ENCODE data around the gene TM4SF20.
"Not testable (repeated sequence)": the region's sequence is repeated elsewhere in the genome, so short reads cannot be mapped to it uniquely, and the experiment has no call there.

The TM4SF20 gene

DNA sequence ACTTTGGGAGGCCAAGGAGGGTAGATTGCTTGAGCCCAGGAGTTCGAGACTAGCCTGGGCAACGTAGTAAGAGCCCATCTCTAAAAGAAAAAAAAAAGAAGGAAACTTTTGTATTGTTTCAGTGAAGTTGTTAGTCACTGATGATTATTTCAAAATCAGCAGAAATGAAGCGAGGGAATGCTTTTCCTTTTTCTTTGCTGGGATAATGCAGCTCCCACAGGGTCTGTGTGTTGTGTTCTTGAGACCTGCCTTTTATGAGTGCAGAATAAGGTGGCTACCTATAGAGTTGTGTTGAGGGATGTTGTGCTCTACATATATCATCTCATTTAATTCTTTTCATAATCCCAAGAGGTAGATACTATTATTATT, 11.7 kb downstream of the TM4SF20 start:
- no peak for DNase-seq (ENCODE audit: low read depth)

DNA sequence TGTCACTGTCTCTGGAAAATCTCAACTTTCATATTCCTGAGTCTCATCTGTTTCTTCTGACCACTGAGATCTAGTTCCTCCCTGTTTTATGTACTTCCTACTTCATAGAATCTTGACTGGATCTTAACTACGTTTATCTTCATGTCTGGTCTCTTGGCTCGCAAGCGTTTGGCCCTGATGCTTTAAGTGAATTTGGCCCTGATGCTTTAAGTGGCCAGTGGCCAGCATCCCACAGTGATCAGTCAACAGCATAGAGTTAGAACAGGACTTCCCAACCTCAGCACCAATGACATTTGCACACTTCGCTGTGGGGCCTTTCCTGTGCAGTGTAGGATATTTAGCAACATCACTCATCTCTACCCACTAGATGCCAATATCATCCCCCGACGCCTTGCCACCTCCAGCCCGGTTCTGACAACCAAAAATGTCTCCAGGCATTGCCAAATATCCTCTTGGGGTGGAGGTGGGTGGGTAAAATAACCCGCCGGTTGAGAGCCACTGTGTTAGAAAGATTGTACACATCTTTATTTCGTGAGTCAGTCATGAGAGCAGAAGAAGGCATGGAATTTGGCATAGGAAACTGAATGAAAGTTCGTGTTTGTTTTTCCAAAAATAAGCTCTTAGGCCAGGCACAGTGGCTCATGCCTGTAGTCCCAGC, 12.2 kb downstream of the TM4SF20 start:
- DNase-seq (ENCODE audit: low read depth), result peak; percentile 84

DNA sequence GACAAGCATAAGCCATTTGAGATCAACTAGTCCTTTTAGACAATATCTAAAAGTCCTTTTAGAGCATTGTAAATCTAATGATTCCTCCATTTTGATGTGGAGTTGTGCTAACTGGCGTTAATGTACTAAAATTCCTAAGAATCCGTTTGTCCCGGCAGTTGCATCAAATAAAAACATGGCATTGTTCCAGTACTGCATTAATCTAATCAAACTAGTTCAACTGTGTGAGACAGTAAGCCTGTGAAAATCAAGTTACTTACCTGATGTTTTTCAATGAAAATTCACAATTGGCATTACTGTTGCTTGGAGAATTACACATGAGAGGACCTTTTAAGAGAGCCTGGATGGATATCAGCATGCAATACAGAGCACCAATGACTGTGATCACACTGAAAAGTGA, 13.3 kb downstream of the TM4SF20 start:
- no peak for DNase-seq (ENCODE audit: low read depth)

DNA sequence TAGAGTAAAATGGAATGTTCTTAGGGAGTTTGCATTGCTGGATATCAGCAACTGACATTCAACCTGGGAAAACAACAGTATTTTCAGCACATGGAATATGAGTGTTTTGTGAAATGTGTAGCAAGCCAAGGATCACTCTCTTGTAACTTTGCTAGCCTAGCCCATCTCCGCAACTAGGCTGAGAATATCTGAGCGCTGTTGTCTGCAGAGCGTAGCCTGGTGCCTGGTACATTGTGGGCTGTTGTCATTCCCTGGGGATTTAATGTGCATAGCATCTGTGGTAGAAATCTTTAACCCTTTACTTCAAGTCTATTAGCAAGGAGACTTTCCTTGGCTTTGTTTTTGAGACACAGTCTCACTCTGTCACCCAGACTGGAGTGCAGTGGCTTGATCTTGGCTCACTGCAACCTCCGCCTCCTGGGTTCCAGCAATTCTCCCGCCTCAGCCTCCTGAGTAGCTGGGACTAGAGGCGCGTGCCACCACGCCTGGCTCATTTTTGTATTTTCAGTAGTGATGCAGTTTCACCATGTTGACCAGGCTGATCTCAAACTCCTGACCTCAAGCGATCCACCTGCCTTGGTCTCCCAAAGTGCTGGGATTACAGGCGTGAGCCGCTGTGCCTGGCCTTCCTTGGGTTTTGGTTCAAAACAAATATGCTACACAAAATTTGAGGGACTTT, 14.4 kb downstream of the TM4SF20 start:
- DNase-seq (ENCODE audit: low read depth), result not testable (repeated sequence)

DNA sequence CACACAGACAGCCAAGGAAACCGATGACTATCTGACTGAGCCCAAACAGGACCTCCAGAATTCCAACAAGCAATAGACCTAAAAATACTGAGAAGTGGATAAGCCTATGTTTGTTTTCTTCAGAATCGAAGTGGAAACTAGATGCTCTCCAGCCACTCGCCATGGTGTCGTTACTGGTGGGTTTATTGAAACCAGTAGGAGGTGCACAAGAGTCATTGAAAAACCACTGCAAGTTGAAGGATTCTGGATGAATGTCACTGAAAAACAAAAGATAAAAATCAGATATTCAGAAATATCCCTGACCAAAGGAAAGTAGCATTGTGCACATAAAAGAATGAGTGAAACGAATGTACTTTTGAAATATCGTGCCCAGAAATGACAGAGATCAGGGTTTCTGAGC, 15.3 kb downstream of the TM4SF20 start:
- DNase-seq (ENCODE audit: low read depth), result no peak

DNA sequence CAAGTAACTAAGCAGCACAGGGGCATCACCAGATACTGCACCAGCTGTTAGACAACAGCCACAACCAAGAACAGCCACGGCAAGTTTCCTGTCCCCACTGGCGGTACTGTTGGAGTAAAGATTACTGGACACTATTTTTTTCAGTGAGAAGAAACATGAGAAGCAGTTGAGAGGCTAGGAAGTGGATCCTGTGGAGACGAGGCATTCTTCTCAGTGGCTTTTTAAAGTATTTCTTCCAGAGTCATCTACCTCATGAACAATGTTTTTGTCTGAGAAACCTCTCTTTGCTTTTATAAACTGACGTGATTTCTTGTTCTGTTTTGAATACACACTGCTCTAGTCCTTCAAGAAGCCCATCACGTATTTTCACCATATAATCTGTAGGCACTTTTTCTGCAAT, 18.8 kb downstream of the TM4SF20 start:
- DNase-seq (ENCODE audit: low read depth), result no peak

DNA sequence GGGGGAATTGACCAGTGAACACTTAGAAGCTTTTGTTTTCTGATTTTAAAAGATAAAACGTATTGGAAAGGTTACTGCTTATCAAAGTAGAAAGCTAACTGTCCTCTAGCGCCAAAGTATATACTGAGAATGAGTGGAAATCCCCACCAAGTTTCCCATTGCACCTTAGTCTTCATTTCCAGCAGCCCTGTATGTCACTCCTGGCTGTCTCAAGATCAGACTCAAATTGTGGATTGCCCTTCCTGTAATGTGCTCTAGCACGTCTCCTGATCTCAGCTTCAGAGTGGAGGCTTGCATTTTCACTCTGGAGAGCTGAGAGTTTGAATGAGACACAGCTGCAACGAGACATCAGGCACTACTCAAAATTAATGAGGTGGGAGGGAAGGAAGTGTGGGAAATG, 27.5 kb downstream of the TM4SF20 start:
- DNase-seq (ENCODE audit: low read depth), result no peak

DNA sequence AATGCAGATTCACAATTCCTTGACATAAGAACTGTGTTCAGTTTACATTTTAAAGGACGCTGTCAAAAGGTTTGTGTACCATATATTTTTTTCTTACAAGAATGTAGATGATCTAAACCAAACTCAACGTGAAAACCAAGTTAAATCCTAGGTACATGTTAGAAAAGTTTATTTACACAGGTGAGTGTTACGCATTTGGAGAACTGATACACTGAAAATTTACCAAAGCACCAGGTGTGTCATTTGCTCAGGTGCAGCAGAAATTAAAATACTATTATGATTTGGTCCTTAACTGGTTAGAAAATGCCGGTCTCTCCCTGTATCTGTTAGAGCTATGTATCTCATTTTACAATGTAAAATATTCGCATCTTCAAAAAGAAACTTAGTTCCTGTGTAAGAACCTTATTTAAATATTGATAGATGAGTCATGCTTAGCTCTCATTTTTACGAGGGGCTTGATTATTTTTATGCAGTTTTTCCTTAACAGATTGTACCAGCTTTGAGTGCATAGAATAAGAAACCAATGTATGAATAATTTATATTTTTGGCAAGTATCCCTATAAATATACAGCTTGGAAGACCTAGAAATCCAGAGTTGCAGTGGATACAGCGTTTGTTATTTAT, 29.0 kb downstream of the TM4SF20 start:
- DNase-seq (ENCODE audit: low read depth), result no peak

DNA sequence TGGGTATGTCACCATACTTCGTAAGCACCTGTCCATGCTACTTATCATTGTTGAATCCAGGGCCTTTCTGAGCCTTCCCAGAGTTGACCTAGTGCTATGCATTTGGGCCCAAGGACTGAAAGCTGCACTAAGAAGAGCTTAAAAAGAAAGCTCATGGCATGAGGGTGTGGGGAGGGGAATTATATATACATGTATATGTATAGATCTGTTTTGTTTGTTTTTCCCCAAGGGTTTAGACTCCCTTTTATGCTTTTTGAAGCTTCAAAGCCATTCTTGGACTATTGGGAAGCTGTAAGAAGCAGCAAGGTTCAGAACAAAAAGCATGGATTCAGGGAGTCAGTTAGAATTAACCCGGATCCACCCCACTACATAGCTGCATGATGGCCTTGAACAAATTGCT, 30.8 kb downstream of the TM4SF20 start:
- no peak for DNase-seq (ENCODE audit: low read depth)

DNA sequence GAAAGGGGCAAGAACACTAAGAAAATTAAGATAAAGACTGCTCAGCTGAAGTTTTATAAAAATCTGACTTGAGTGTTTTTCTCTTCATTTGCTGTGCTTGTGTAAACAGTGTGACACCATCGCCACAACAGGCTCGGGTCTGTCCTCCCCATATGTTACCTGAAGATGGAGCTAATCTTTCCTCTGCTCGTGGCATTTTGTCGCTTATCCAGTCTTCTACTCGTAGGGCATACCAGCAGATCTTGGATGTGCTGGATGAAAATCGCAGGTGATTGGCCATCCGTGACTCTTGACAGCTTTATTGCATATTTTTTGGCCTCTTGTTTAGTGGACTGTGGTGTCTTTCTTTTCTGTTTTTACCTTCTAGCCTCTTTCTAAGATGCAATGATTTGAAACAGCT, 32.0 kb downstream of the TM4SF20 start:
- no peak for DNase-seq (ENCODE audit: low read depth)

DNA sequence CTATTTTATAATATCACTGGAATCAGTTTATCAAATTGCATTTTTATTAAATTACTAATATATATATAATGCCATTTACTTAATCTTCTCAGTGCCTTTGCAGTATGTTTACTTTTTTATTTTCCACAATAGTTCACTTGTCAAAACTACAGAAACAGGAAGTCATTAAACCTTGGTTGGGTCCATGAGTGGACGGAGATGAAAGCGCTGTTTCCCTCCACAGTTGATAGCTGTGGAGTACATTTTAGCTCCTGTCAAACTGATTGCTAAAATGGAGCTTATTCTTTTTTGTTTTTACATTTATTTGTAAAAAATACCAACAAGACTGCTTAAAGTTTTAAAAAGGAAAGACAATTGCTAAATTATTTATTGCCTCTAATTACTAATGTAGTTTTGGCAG, 34.9 kb downstream of the TM4SF20 start:
- DNase-seq (ENCODE audit: low read depth), result no peak

DNA sequence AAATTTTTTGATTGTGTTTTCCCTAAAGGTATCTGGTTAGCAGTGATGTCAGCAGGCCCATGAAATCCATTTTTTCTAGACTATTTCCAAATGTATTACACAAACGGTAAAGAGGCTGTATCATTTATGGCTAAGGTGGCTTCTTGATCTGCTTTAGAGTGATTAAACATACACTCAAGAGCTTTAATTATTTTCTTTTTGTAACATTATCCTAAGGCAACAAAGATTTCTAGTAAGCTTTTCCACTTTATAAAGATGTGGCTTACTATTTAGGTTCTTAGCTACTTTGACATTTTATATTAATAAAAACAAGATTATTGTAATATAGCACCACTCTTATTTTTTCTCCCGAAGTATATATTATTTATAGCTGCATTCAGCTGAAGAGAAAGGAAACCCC, 37.6 kb downstream of the TM4SF20 start:
- DNase-seq (ENCODE audit: low read depth), result no peak

DNA sequence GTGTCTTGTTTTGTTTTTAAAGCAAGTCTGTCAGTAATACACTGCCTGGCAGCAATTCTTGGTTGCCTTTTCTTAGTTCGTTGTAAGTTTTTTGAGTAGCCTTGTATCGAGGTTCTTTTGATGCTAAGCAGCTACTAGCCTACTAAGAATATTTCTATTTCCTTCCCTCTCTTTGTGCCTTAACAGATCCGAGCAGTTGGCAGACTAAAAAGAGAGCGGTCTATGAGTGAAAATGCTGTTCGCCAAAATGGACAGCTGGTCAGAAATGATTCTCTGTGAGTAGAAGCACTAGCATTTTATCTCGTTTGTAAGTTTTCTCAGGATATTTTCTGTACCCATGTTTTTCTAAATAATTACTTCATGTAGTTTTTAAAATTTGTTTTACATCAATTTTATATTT, 39.0 kb downstream of the TM4SF20 start:
- no peak for DNase-seq (ENCODE audit: low read depth)

DNA sequence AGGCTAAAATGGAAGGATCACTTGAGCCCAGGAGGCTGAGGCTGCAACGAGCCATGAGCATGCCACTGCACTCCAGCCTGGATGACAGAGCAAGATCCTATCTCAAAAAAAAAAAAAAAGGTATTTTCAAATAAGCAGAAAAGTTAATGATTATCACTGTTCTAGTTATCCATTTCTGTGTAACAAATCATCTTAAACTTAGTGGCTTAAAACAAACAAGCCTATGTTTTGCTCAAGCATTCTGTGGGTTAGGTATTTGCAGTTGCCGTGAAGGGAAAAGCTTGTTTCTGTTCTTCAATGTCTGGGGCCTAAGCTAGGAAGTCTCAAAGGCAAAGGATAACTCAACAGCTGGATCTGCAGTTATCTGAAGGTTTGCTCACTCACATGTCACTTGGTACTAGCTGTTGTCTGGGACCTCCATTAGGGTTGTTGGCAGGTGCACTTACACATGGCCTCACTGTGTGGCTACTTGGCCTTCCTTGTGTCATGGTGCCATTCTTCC, 40.0 kb downstream of the TM4SF20 start:
- DNase-seq (ENCODE audit: low read depth), result no peak

DNA sequence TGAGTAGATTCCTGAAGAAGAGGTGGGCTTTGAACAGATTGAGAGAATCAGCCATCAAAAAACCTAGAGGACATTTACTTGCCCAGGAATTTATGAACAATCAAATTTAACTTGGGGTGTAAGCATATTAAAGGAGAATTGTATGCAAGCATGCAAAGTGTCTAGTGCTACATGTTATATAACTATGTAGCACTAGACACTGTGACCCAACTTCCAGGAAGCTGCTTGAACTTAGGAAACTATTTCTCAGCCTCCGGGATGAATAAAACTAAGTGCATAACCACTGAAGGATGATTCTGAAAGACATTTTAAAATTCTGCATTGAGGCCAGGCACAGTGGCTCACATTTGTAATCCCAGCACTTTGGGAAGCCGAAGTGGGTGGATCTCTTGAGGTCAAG, 41.7 kb downstream of the TM4SF20 start:
- DNase-seq (ENCODE audit: low read depth), result no peak

DNA sequence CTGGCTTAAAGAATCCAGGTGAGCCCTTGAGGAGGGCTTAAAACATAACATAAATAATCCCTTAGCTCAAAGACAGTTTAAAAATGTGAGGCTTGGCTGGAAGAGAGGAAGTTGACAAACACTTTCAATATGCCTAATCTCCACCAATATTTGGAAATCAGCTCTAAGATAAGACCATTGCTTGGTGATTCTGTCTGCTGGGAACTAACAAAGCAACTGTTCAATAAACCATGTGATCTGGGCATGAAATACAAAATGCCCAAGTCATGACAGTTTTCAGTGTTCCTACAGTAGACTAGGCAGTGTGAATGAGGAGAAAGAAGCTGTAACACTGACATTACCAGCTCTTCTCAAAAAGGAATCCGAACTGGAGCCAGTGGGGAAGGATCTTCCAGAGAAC, 43.4 kb downstream of the TM4SF20 start:
- no peak for DNase-seq (ENCODE audit: low read depth)

DNA sequence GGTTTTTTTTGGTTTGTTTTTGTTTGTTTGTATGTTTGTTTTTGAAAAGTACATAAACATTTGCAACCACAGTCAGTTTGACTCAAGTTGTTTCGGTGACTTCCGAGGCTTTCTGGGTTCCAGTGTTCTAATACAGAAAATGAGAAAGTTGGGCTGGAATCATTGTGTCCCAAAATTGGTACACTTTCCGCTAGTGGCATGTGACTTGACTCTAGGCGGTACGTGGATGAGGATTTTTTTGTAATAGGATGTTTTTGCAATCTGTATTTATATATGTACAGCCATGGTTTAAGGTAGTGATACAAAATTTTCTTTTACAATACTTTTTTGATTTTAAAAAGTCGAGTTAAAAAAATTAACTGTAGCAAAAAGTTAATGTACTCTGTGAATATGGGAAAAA, 52.3 kb downstream of the TM4SF20 start:
- DNase-seq (ENCODE audit: low read depth), result no peak

DNA sequence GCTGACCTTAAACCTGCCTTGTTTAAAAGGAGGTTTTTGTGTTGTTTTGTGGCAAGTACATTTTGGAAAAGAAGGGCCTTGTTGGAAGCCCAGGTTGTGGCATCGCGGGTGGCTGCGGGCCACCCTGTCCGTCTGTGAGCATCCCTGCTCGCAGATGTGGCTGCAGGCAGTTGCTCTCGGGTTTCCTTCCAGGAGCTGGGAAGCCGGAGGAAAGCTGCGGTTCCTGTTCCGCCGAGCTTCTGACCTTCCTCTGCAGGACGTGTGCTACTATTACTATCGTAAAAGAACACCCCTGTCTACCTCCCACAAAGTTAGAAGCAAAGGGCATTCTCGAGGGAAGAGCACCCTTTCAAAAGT, 53.3 kb downstream of the TM4SF20 start:
- no peak for DNase-seq (ENCODE audit: low read depth)

DNA sequence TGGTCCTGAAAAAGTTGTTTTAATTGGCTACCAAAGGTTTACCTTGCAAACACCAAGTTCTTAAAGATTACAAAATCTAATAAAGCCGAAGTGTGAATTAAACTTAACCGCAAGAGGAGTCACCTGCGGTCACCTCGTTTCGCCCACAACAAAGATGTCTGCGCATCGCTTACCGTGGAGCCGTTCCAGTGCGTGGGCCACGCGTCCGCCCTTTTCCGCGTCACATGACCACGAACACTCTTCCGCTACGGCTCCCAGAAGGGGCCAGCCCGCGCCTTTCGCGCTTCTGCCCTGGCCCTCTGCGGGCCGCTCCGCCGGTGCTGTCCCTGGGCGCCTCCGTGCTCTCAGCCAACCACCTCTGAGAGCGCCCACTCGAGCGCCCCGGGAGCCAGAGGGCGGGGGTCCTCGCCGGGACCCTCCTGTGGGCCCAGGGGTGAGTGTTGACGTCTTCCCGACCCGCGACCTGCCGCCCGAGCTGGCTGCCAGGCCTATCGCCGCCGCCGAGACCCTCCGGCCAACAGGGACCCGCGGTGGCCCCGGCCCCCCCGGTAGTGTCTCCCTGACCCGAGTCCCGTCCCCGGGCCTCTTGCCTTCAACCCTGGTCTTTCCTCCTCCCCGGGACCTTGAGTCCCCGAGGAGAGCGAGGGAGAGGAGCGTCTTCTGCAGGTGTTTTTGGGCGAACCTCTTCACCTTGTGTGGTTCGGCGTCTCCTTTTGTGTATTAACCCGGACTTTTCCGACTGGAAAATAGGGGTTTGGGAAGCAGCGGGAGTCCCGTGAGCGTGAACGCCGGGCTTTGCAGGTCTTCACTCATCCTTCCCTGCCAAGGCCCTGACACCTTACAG, 53.9 kb downstream of the TM4SF20 start, which contains the start of gene MFF:
Gene MFF, plus strand, starts transcription at position 257 of the 844 bp plus-strand sequence. CDS start 5,415 bp downstream, outside the sequence.
- peak; percentile 82 for DNase-seq (ENCODE audit: low read depth)

DNA sequence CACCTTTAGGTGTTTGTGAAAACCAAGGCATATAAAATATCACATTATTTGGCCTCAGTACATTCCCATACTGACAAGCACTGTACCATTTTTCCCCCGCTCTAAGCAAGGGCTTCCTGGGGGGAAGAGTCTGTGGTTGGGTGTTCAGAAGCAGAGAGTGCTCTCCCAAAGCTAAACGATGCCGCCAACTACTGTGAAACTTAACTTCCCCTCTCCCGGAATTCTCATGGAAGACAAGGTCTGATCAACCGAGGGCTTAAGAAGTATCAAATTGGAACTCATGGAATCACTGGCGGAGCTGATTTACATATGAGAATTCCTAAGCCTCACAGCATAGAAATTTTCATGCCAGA, 54.5 kb downstream of the TM4SF20 start:
- no peak for DNase-seq (ENCODE audit: low read depth)

DNA sequence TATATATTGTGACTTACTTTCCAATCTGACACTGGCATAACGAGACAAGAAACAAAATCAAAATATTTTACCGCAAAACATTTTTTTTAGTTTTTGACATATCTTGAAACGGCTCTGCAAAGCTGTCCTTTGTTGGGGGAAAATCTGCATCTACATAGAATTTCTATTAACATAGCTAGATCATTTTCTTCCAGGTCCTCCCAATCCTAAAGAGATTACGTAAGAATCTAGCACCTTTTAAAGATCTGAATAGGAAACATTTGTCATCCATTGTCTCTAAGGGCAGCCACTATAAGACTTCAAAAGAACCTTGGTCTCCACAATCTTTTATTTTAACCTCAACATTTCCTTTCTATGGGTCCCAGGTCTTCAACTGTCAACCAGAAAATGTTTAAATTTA, 55.3 kb downstream of the TM4SF20 start:
- DNase-seq (ENCODE audit: low read depth), result no peak

DNA sequence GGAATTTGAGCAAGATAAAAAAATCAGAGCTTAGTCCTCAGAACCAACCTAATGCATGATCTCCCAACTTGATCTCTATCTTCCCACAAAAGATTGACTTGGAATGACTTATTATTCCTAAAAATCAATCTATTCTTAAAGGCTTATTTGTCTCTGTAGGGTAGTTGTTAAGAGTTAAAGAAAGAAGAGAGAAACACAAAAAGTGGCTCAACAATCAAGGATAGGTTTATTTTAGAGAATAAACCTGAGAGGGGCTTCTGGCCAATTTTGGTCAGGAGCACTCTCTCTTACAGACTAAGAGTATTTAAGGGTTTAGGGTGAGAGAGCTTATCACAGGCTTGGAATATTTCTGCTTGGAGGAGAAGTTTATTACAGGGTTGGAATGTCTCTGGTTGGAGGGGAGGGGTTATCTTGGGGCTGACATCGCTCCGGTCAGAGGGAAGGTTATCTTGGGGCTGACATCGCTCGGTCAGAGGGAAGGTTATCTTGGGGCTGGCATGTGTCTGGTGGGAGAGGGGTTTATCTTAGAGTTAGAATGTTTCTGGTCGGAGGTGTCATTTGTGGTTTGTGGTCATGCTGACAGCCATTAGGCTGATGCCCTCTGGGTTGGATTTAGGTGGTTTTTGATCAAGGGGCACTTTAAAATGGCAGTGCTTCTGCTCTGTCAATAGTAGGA, 56.4 kb downstream of the TM4SF20 start:
- DNase-seq (ENCODE audit: low read depth), result no peak

Data from fibroblast of the conjunctiva (primary cell).